ENCODE results near the gene PPP2R5E.

DNA sequence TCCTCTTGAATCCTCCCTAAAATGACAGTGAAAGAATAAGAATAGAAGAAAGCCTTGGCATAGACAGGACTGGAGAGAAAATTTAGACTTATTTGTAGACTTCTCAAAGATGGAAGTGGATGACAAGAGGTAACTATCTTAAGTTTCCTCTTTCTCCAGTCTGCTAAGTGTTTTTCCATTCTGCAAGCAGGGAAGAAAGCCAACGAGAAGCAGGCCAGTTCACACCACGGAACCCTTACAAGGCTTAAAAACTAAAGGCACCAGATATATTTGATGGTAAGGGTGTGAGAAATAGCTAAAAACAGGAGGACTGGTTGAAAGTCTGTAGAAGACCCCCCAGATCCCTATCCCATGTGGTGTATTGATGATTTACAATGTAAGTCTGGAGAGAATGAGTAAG, 141.5 kb downstream of the PPP2R5E start:
- TF ChIP-seq, protein P1, sequence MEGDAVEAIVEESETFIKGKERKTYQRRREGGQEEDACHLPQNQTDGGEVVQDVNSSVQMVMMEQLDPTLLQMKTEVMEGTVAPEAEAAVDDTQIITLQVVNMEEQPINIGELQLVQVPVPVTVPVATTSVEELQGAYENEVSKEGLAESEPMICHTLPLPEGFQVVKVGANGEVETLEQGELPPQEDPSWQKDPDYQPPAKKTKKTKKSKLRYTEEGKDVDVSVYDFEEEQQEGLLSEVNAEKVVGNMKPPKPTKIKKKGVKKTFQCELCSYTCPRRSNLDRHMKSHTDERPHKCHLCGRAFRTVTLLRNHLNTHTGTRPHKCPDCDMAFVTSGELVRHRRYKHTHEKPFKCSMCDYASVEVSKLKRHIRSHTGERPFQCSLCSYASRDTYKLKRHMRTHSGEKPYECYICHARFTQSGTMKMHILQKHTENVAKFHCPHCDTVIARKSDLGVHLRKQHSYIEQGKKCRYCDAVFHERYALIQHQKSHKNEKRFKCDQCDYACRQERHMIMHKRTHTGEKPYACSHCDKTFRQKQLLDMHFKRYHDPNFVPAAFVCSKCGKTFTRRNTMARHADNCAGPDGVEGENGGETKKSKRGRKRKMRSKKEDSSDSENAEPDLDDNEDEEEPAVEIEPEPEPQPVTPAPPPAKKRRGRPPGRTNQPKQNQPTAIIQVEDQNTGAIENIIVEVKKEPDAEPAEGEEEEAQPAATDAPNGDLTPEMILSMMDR (IDR thresholded peaks at IDR 0.05; ENCODE audit: insufficient read depth, low read length, poor library complexity, severe bottlenecking), result no peak
- TF ChIP-seq EZH2phosphoT487 (conservative IDR thresholded peaks at IDR 0.05; ENCODE audit: low read length), result no peak
